HG03457 (cell line): ENCODE measurements around the gene PRELID3B.
A peak's percentile ranks its signal among the peaks of the same experiment; 100 is the strongest.

Experiments
- ATAC-seq: cut with Tn5 transposase; IDR thresholded peaks from one replicate; pipeline ENCODE4 v1.9.1; 2021; ENCODE audit warnings: moderate number of reproducible peaks; ENCODE audit not compliant: unreplicated experiment

PRELID3B gene

GRCh38 chr20:59042151-59042795 is at the start of gene PRELID3B:
Gene PRELID3B (minus strand): TSS chr20:59042786. CDS start chr20:59042730, 56 bp downstream.
- peak; percentile 21 for ATAC-seq

DNA sequence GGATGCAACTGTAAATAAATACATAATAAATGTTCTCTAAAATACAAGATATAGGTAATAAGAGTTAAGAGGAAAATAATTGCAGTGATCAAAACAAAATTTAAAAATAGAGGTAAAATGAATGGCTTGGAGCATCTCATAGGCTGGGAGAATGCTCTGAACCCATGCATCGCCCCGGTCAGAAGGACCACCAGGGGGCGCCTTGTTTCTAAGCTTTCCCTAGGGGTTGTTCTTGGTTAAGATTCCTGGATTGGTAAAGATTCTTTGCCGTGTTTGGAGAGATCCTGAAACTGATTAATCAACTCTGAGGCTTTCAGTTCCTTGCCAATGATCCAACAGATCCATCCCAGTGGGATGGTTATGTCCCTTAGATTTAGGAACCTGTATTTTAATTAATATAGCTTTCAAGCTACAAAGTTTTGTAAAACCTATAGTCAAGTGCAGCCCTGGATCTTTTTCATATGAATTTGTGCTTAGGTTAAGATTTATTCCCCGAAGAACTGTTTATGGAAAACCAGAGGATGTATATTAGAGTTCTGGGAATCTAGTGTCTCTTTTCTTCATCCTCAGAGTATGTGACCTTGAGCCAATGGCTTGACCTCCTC is 45.3 kb upstream of the PRELID3B start:
- no peak for ATAC-seq

DNA sequence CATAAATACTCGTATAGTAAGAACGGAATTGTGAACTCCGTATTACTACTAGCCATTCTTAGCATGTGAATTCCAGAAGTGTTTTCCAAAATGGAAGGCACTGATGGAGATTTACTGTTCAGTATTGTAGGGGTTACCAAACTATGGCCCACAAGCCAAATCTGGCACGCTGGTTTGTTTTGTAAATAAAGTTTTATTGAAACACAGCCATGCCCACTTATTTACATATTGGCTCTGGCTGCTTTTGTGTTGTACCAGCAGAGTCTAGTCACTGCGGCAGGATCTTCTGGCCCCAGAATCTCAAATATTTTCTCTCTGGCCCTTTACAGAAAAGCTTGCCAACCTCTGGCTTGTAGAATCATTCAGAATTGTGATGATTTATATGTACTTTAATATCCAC is 44.3 kb upstream of the PRELID3B start:
- ATAC-seq: no peak

- no peak for ATAC-seq
Measured at GRCh38 chr20:59084041-59084850, 41.7 kb upstream of the PRELID3B start.

DNA sequence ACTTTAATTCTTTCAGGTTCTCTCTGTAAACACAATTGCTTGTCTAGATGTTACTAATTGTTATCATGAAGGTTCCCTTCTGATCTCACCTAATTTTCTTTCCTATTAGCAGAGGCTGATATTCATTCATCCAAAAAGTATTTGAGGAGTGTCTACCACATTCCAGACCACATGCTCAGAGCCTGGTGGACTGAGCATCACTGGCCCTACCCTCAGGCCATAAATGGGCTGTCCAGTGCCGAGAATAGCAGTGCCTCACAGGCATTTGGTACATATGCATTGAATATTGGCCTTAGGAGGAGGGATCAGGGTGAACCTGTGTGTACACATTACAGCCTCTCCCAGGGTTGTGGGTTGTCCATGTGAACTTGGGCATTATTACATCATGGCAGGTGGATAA is 40.4 kb upstream of the PRELID3B start:
- ATAC-seq: no peak

- ATAC-seq: no peak
Measured at GRCh38 chr20:59082077-59082740, 39.6 kb upstream of the PRELID3B start.

- no peak for ATAC-seq
Measured at GRCh38 chr20:59081036-59081435, 38.5 kb upstream of the PRELID3B start.

GRCh38 chr20:59078231-59078630 is 35.6 kb upstream of the PRELID3B start:
- ATAC-seq: no peak

DNA sequence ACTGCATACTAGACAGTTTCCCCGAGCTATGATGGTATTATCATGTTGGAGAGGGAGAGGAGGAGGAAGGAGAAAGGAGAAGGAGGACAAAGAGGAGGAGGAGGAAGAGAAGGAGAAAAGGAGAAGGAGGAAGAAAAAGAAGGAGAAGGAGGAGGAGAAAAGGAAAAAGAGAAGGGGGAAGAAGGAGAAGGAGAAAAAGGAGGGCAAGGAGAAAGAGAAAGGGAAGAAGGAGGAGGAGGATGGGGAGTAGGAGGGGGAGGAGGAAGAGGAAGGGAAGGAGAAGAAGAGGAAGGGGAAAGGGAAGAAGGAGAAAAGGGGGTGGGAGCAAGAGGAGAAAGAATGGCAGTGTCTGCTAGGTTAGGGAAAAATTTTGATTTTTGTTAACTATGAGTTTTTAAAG is 35.1 kb upstream of the PRELID3B start:
- no peak for ATAC-seq

DNA sequence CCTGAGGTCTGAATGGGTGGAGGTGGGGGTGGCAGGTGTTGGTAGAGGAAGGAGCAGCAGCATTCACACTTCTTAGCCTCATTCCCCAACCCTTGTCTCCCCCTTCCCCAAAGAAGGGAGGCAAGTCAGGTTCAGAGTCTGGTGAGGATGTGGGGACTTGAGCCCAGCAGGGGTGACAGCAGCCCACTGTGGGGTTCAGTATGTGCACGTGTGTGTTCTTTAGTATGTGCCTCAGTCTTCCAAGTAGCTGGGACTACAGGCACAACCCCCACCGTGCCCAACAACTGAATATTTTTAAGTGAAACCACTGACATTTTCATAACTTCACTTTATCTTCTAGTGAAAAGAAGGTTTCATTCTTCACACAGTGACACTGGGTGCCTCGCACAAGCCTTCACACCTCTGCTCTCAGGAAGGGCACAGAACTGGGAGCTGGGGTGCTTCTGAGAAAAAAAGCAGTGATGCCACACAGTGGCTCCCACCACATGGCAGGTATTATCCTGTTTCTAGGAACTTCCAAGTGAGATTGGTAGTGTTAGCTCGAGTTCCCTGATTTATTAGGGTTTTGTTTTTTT is 33.4 kb upstream of the PRELID3B start:
- ATAC-seq: no peak

GRCh38 chr20:59074456-59074855 is 31.9 kb upstream of the PRELID3B start:
- no peak for ATAC-seq

GRCh38 chr20:59073582-59073981 is 31.0 kb upstream of the PRELID3B start:
- ATAC-seq: no peak

- ATAC-seq: no peak
Measured at GRCh38 chr20:59071216-59071615, 28.6 kb upstream of the PRELID3B start.

GRCh38 chr20:59069026-59069425 is 26.4 kb upstream of the PRELID3B start:
- no peak for ATAC-seq

GRCh38 chr20:59068534-59068933 is 25.9 kb upstream of the PRELID3B start:
- no peak for ATAC-seq

- ATAC-seq: no peak
Measured at GRCh38 chr20:59064214-59064722, 21.7 kb upstream of the PRELID3B start.

GRCh38 chr20:59063358-59064213 is 21.0 kb upstream of the PRELID3B start:
- no peak for ATAC-seq

DNA sequence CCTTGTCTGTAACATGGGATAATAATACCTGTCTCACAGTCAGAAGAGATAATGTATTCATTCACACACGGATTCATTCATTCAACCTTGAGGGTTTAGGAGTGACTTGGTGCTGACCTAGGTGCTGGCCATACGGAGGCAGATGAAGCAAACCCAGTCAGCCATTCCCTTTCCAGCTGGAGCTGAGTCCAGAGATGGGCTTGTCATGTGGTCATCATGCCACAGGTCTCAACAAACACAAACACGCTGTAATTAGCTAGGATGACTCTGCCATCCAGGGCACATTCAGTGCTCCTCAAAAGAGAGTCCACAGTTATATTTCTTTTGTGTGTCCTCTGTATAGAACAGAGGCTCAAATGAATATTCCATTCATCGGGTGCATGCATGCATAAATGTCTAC is 19.5 kb upstream of the PRELID3B start:
- ATAC-seq: no peak

GRCh38 chr20:59055302-59055701 is 12.7 kb upstream of the PRELID3B start:
- ATAC-seq: no peak

DNA sequence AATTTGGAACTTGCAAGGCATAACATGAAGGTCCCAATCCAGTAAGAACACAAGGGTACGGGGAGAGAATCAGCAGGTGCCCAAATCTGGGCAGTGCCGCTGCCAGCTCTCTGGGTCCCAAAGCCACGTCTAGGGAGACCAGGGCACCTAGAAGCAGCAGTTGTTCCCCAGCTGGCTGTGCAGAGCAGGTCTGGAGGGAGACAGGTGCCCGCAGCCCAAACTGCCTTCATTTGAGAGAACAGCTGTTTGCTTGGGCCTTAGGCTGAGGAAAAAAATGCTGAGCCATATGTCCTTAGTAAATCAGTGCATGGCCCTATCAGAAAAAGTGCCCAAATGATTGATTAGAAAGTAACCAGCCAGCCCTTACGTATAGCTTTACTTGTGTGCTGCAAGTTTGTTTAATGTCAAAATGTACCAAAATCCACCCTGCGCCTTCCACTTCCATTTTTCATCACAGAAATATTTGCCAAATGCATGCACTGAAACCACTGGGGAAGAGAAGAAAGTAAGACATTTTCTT is 9.1 kb upstream of the PRELID3B start:
- ATAC-seq: no peak
